GM21526 (cell line): Measurements from ENCODE around the gene COPS3.
A peak's percentile ranks its signal among the peaks of the same experiment; 100 is the strongest.

ENCODE experiments used
- ATAC-seq: cut with Tn5 transposase; IDR thresholded peaks from one replicate; pipeline ENCODE4 v1.9.1; 2021; ENCODE audit warnings: moderate library complexity; ENCODE audit not compliant: unreplicated experiment, low FRiP score

COPS3 gene

DNA sequence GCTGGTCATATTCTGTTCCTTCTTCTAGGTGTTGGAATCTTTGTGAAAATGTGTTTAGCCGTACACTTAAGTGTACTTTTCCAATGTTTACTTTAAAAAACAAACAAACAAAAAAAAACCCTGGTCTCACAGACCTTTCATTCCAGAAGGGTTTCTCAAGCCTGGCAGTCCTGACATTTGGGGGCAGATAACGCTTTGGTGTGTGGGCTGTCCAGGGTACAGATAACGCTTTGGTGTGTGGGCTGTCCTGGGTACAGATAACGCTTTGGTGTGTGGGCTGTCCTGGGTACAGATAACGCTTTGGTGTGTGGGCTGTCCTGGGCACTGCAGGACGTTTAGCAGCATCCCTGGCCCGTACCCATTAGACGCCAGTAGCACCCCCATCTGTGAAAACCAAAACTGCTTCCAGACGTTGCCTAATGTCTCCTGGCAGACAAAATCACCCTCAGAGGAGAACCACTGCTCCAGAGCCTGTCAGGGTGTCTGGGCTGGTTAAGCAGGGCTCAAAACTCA, 28.8 kb downstream of the COPS3 start:
- no peak for ATAC-seq

DNA sequence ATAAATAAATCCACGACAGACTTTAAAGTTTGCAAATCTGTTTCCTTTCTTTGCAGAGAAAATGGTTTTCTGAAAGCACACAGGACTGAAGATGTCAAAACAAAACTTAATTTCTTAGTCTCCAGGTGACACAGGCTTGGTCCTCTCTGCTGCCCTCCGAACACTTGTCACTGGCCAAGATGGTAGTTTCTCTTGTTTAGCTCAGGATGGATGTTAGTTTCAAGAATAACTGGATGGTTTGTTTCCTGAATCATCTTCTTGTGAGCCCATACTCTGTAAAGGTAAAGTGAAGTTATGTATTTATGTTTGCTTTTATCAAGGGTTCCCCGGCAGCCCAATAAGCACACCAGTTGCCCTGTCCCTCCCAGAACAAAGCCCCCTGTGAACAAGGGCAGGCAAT, 34.2 kb downstream of the COPS3 start:
- ATAC-seq: no peak

GRCh38 chr17:17243163-17243562, 37.9 kb downstream of the COPS3 start:
- no peak for ATAC-seq

DNA sequence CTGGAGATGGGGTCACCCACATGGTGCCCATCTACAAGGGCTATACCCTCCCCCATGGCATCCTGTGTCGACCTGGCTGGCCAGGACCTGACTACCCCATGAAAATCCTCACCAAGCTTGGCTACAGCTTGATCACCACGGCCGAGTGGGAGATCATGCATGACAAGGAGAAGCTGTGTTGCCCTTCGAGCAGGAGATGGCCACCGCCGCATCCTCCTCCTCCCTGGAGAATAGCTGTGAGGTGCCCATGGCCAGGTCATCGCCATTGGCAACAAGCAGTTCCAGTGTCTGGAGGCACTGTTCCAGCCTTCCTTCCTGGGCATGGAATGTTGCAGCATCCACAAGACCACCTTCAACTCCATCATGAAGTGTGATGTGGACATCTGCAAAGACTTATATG, 38.8 kb downstream of the COPS3 start:
- no peak for ATAC-seq

- ATAC-seq: no peak
Measured at GRCh38 chr17:17241656-17242055, 39.4 kb downstream of the COPS3 start.

GRCh38 chr17:17239832-17240231, 41.2 kb downstream of the COPS3 start:
- ATAC-seq: no peak

GRCh38 chr17:17237026-17237799, 43.8 kb downstream of the COPS3 start, which contains the start of gene FLCN:
Gene FLCN, minus strand, starts transcription at chr17:17237168. Its CDS starts 9,031 bp downstream, at chr17:17228137.
- peak; percentile 68 for ATAC-seq

DNA sequence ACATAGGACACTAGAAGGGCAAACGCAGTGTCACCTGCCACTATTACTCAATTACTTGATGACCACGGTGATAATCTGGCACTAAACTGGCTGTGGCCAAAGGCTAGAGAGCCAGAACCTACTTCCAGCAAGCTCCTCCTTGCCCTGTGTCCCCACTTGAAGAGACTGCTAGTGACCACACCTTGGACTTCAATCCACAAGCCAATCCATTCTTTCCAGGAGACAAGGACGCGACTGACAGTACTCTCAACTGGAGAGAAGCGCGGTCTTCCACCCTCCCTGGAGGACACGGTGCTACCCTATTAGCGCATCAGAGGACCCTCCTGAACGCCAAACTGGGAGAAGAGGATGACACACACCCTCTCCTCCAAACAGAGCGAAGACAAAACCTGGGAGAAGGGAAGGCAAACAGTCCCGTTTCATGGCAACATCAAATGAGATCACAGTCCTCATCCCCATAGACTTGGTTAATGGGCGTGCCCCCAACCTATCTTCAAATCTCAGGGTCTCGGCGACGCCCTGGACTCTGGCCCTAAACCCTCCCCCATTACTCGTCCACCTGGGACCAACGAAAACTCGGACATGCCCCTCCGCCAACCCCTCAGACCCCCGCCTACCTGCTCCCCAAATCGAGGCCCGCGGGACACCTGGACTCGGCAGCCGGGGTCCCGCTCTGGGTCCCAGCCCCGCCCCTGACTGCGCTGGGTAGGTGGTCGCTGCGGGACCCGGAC, 44.6 kb downstream of the COPS3 start:
- peak; percentile 6 for ATAC-seq

- ATAC-seq: no peak
Measured at GRCh38 chr17:17235212-17236174, 45.6 kb downstream of the COPS3 start.

GRCh38 chr17:17232303-17232621, 48.8 kb downstream of the COPS3 start:
- no peak for ATAC-seq

DNA sequence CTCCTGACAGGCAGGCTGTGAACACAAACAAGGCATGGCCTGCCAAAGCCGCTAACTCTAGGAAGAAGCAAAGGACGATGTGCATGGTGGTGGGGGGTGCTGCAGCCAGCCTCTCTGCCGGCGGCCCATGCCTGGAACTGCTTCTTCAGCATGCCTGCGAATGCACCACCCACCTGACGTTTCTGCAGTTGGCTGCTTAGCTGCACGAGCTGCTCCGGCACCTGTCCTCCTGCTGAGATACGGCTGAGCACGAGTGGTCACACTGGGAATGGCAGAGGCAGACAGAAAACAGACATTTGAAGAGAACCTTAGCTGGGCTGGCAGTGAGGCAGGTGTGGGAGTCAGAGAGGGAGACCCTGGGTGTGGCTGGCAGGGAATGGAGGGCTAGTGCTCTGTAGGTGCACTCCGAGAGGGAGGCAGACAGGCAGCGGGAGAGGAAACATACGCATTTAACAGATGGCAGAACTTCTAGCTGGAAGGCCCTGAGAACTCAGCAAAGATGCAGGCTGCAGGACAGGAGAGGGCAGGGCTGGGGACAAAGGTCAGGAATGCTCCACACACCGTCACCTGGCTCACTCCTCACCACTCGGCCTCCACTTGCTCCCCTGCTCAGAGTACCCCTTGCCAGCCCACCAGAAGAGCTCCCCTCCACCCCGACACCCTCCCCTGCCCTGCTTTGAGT, 49.3 kb downstream of the COPS3 start:
- no peak for ATAC-seq

- ATAC-seq: no peak
Measured at GRCh38 chr17:17229416-17230384, 51.3 kb downstream of the COPS3 start.

GRCh38 chr17:17228521-17229279, 52.3 kb downstream of the COPS3 start:
- no peak for ATAC-seq

DNA sequence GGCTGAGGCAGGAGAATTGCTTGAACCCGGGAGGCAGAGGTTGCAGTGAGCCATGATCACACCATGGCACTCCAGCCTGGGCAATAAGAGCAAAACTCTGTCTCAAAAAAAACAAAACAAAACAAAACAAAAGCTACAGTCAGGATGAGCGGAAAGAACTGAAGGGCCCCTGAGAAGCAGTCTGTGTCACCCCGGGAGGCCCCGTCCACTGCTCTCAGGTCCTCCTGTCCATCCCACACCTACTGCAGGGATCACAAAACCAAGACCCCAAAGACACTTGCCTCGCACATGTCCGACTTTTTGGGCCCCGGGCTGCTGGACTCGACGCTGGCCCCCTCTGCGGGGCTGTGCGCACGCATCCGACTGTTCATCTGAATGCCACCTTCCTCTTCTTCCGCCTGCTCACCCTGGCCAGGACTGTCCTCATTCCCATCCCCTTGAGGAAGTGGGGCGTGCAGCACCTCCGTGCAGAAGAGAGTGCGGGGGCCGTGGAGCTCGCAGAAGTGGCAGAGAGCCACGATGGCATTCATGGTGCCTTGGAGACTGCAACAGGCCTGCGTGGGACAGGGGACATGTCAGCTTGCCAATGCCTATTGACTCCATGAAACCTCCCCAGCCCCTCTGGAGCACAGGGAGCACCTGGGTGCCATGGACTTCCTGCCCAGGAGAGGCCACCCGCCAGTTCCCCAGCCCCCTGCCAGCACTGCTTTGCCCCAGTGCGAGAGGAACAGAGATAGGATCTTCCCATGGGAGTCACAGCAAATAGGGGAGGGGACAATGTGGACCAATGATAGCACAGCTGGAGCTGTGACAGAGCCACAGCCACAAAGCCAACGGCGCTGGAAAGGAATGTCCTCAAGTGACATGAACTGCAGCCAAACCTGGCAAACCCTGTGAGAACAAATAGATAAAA, 53.2 kb downstream of the COPS3 start:
- no peak for ATAC-seq

DNA sequence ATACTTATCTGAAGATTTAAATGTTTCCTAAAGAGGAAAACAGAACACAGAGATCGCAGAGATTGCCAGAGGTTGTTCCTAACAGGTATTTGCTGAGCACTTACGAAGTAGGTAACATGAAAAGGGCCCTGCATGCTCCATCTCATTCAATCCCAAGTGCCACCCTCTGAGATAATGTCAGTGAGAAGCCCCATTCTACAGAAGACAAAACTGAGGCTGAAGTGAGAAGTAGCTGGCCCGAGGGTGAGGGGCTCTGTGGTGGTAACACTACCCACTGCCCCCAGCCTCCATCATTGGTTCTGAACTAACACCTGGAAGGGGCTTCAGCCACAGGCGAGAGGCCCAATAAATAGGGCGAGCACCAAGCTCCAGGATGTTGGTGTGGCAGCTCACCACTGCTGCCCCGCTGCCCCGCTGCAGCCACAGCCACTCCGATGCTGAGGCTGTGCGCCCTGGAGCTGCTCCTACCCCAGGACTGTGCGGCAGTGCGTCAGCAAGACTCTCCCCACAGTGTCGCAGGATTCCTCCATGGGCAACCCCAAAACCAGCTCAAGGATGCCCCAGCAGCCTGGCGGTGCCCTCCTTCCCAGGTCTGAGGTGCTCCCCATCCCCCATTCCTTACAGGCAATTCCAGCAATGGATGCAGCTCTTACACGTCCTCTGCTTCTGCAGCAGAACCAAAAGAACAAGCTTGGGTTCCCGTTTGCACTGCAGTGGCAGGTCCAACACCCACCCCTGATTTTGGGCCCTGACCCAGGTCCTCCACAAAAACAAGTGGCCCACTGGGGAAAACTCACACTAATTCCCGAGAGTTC, 54.4 kb downstream of the COPS3 start:
- no peak for ATAC-seq

DNA sequence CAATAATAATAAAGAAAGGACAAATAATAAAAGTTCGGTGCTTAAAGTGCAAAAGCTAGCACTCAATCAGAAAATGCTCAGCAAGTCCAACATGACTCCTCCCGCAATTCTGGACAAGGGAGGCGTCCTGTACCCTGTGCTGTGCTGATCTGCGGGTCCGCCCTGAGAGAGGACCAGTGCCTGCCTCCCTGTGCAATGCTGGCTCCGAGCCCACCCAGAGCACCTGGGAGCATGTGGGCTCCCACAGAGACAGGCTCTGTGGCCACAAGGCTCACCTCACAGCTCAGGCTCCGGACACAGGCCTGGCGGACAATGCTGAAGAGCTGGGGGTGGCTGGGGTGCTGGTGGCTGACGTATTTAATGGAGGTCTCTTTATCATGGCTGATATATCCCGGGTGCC, 55.1 kb downstream of the COPS3 start:
- no peak for ATAC-seq
